Measurements from ENCODE around the gene RMND5B.
"Not testable (repeated sequence)": the region's sequence is repeated elsewhere in the genome, so short reads cannot be mapped to it uniquely, and the experiment has no call there.

The RMND5B gene

GRCh38 chr5:178130576-178131445, at the start of gene RMND5B:
RMND5B (plus strand) TSS chr5:178131014; CDS start chr5:178138120, 7,106 bp downstream.
- Mint-ChIP-seq H3K27ac (peak within 1 kb of the TSS; percentile 89), H3K27me3 (no peaks in the 10 kb centered on the region), H3K9me3 (no peaks in the 10 kb centered on the region), H3K4me1 (peaks cover 16 to 41% of the 10 kb centered on the region in 2 donors), H3K4me3 (peak within 1 kb of the TSS; percentile 85 to 87), H3K36me3 (peaks cover 14 to 23% of the 10 kb centered on the region in 2 donors)
- peak; percentile 89 to 90 for ATAC-seq (replicated peaks)
- DNase-seq, result peak; percentile 83

- DNase-seq (no peak), ATAC-seq (replicated peaks) (no peak)
- no peaks in the 10 kb centered on the region for H3K36me3 Mint-ChIP-seq
- H3K4me1 Mint-ChIP-seq, result no peaks in the 10 kb centered on the region
- peaks cover 5 to 14% of the 10 kb centered on the region in 2 donors for H3K27me3 Mint-ChIP-seq
- H3K9me3 Mint-ChIP-seq, result no peaks in the 10 kb centered on the region
- H3K27ac Mint-ChIP-seq, result peak overlapping the region; percentile 7
- no peak overlapping the region for H3K4me3 Mint-ChIP-seq
Observed at GRCh38 chr5:178081571-178082243, 49.1 kb upstream of the RMND5B start.

- ATAC-seq (replicated peaks) (no peak), DNase-seq (no peak)
- no peaks in the 10 kb centered on the region for H3K9me3 Mint-ChIP-seq
- H3K27me3 Mint-ChIP-seq, result peaks cover 12 to 21% of the 10 kb centered on the region in 2 donors
- no peak overlapping the region for H3K4me3 Mint-ChIP-seq
- peaks cover 0 to 1% of the 10 kb centered on the region in 2 donors for H3K4me1 Mint-ChIP-seq
- H3K36me3 Mint-ChIP-seq, result no peaks in the 10 kb centered on the region
- H3K27ac Mint-ChIP-seq, result no peak overlapping the region
Observed at GRCh38 chr5:178083922-178084321, 46.9 kb upstream of the RMND5B start.

GRCh38 chr5:178085316-178085715, 45.5 kb upstream of the RMND5B start:
- DNase-seq, result no peak
- no peak overlapping the region for H3K27ac Mint-ChIP-seq
- H3K9me3 Mint-ChIP-seq, result no peaks in the 10 kb centered on the region
- no peak for ATAC-seq (replicated peaks)
- H3K27me3 Mint-ChIP-seq, result peaks cover 12 to 26% of the 10 kb centered on the region in 2 donors
- H3K4me1 Mint-ChIP-seq, result peaks cover under 1 to 1% of the 10 kb centered on the region in 2 donors
- H3K36me3 Mint-ChIP-seq, result no peaks in the 10 kb centered on the region
- no peak overlapping the region for H3K4me3 Mint-ChIP-seq

- no peak for DNase-seq
- no peak for ATAC-seq (replicated peaks)
- Mint-ChIP-seq H3K27me3 (peaks cover 12 to 22% of the 10 kb centered on the region in 2 donors), H3K36me3 (peaks cover 0 to 2% of the 10 kb centered on the region in 2 donors), H3K4me3 (peak overlapping the region in 1 of 2 donors; percentile 29), H3K4me1 (peaks cover 5 to 10% of the 10 kb centered on the region in 2 donors), H3K27ac (no peak overlapping the region), H3K9me3 (peaks cover 1 to 2% of the 10 kb centered on the region in 2 donors)
Observed at GRCh38 chr5:178086266-178086665, 44.5 kb upstream of the RMND5B start.

GRCh38 chr5:178087199-178087598, 43.6 kb upstream of the RMND5B start:
- not testable (repeated sequence) for ATAC-seq (replicated peaks); H3K4me3 Mint-ChIP-seq; H3K9me3 Mint-ChIP-seq; H3K36me3 Mint-ChIP-seq; H3K27ac Mint-ChIP-seq; DNase-seq
- Mint-ChIP-seq H3K27me3 (peaks cover 6 to 22% of the 10 kb centered on the region in 2 donors), H3K4me1 (peaks cover 6 to 11% of the 10 kb centered on the region in 2 donors)

GRCh38 chr5:178090856-178091255, 40.0 kb upstream of the RMND5B start:
- H3K4me3 Mint-ChIP-seq, result no peak overlapping the region
- peaks cover 0 to 5% of the 10 kb centered on the region in 2 donors for H3K36me3 Mint-ChIP-seq
- peak overlapping the region; percentile 31 for H3K27ac Mint-ChIP-seq
- DNase-seq (peak; percentile 34), ATAC-seq (replicated peaks) (peak; percentile 89 to 95)
- H3K9me3 Mint-ChIP-seq, result peaks cover 2 to 5% of the 10 kb centered on the region in 2 donors
- H3K27me3 Mint-ChIP-seq, result peaks cover 6 to 11% of the 10 kb centered on the region in 2 donors
- peaks cover 14 to 24% of the 10 kb centered on the region in 2 donors for H3K4me1 Mint-ChIP-seq

- no peak overlapping the region for H3K27ac Mint-ChIP-seq
- DNase-seq (no peak), ATAC-seq (replicated peaks) (no peak)
- H3K36me3 Mint-ChIP-seq, result peaks cover 0 to 9% of the 10 kb centered on the region in 2 donors
- H3K9me3 Mint-ChIP-seq, result peaks cover 2 to 5% of the 10 kb centered on the region in 2 donors
- peaks cover 6 to 8% of the 10 kb centered on the region in 2 donors for H3K27me3 Mint-ChIP-seq
- H3K4me3 Mint-ChIP-seq, result no peak overlapping the region
- H3K4me1 Mint-ChIP-seq, result peaks cover 14 to 24% of the 10 kb centered on the region in 2 donors
Observed at GRCh38 chr5:178093134-178093533, 37.7 kb upstream of the RMND5B start.

GRCh38 chr5:178094345-178094744, 36.5 kb upstream of the RMND5B start:
- H3K27ac Mint-ChIP-seq, result no peak overlapping the region
- peaks cover 2 to 5% of the 10 kb centered on the region in 2 donors for H3K9me3 Mint-ChIP-seq
- no peak overlapping the region for H3K4me3 Mint-ChIP-seq
- ATAC-seq (replicated peaks) (no peak), DNase-seq (no peak)
- H3K27me3 Mint-ChIP-seq, result peaks cover 0 to 2% of the 10 kb centered on the region in 2 donors
- peaks cover 12 to 24% of the 10 kb centered on the region in 2 donors for H3K4me1 Mint-ChIP-seq
- H3K36me3 Mint-ChIP-seq, result peaks cover 0 to 9% of the 10 kb centered on the region in 2 donors

- Mint-ChIP-seq H3K4me1 (peaks cover 8% of the 10 kb centered on the region in 2 donors), H3K4me3 (no peak overlapping the region), H3K36me3 (peaks cover 0 to 4% of the 10 kb centered on the region in 2 donors), H3K27me3 (no peaks in the 10 kb centered on the region), H3K9me3 (no peaks in the 10 kb centered on the region), H3K27ac (no peak overlapping the region)
- ATAC-seq (replicated peaks) (no peak), DNase-seq (no peak)
Observed at GRCh38 chr5:178098685-178099084, 32.1 kb upstream of the RMND5B start.

GRCh38 chr5:178103612-178104011, 27.2 kb upstream of the RMND5B start:
- ATAC-seq (replicated peaks) (no peak), DNase-seq (no peak)
- Mint-ChIP-seq H3K4me3 (no peak overlapping the region), H3K27ac (no peak overlapping the region), H3K4me1 (peaks cover 30 to 32% of the 10 kb centered on the region in 2 donors), H3K27me3 (no peaks in the 10 kb centered on the region), H3K36me3 (no peaks in the 10 kb centered on the region), H3K9me3 (no peaks in the 10 kb centered on the region)

GRCh38 chr5:178104492-178104891, 26.3 kb upstream of the RMND5B start:
- DNase-seq (no peak), ATAC-seq (replicated peaks) (no peak)
- Mint-ChIP-seq H3K4me1 (peaks cover 35 to 41% of the 10 kb centered on the region in 2 donors), H3K27me3 (no peaks in the 10 kb centered on the region), H3K36me3 (no peaks in the 10 kb centered on the region), H3K27ac (peak overlapping the region; percentile 25), H3K9me3 (no peaks in the 10 kb centered on the region), H3K4me3 (no peak overlapping the region)

- peaks cover 40 to 47% of the 10 kb centered on the region in 2 donors for H3K4me1 Mint-ChIP-seq
- H3K27me3 Mint-ChIP-seq, result no peaks in the 10 kb centered on the region
- no peaks in the 10 kb centered on the region for H3K9me3 Mint-ChIP-seq
- no peak overlapping the region for H3K27ac Mint-ChIP-seq
- DNase-seq (no peak), ATAC-seq (replicated peaks) (no peak)
- no peaks in the 10 kb centered on the region for H3K36me3 Mint-ChIP-seq
- no peak overlapping the region for H3K4me3 Mint-ChIP-seq
Observed at GRCh38 chr5:178106086-178106485, 24.7 kb upstream of the RMND5B start.

- Mint-ChIP-seq H3K4me1 (peaks cover 40 to 47% of the 10 kb centered on the region in 2 donors), H3K4me3 (no peak overlapping the region), H3K27ac (no peak overlapping the region), H3K9me3 (no peaks in the 10 kb centered on the region), H3K27me3 (no peaks in the 10 kb centered on the region), H3K36me3 (no peaks in the 10 kb centered on the region)
- peak in 1 of 2 donors; percentile 68 for ATAC-seq (replicated peaks)
- no peak for DNase-seq
Observed at GRCh38 chr5:178106556-178107239, 24.1 kb upstream of the RMND5B start.
